Mucosa of rectum (tissue), 2 donors: ENCODE results near the gene WDR27.

Experiments
- H3K27ac ChIP-seq, 2 donors: one replicate each; pipeline ENCODE4 v1.7.0; 2013; ENCODE audit warnings: inconsistent platforms in 2 of 2, low read depth in 2 of 2, low read length in 2 of 2
- H3K27me3 ChIP-seq, 2 donors: one replicate each; pipeline ENCODE4 v1.7.0; 2013; ENCODE audit warnings: low read length in 2 of 2; ENCODE audit not compliant: control insufficient read depth in 2 of 2, insufficient read depth in 2 of 2
- H3K36me3 ChIP-seq, 2 donors: one replicate each; pipeline ENCODE4 v1.7.0; 2013; ENCODE audit warnings: low read length in 2 of 2; ENCODE audit not compliant: control insufficient read depth in 2 of 2, insufficient read depth in 2 of 2
- H3K4me1 ChIP-seq, 2 donors: one replicate each; pipeline ENCODE4 v1.7.0; 2013; ENCODE audit warnings: low read length in 2 of 2, mild to moderate bottlenecking in 1 of 2; ENCODE audit not compliant: control insufficient read depth in 2 of 2, insufficient read depth in 2 of 2
- H3K4me3 ChIP-seq, 2 donors: one replicate each; pipeline ENCODE4 v1.7.0; 2013; ENCODE audit warnings: low read length in 2 of 2
- H3K9ac ChIP-seq, 2 donors: one replicate each; pipeline ENCODE4 v1.7.0; 2013; ENCODE audit warnings: low read length in 2 of 2, low read depth in 1 of 2, mild to moderate bottlenecking in 1 of 2
- H3K9me3 ChIP-seq, 2 donors: one replicate each; pipeline ENCODE4 v1.7.0; 2013; ENCODE audit warnings: low read length in 2 of 2; ENCODE audit not compliant: control insufficient read depth in 2 of 2
- donor health status: healthy.
- donor health status: Normal muscosa, but diverticular disease.

Gene WDR27

GRCh38 chr6:169590376-169590939, 111.4 kb downstream of the WDR27 start:
- H3K4me3 ChIP-seq = no peak overlapping the region
- peak overlapping the region; percentile 52 to 65 for H3K27ac ChIP-seq
- no peaks in the 10 kb centered on the region for H3K36me3 ChIP-seq
- no peaks in the 10 kb centered on the region for H3K27me3 ChIP-seq
- H3K9me3 ChIP-seq = no peaks in the 10 kb centered on the region
- H3K9ac ChIP-seq = no peak overlapping the region
- peaks cover 0 to 11% of the 10 kb centered on the region in 2 donors for H3K4me1 ChIP-seq

- Histone ChIP-seq H3K36me3 (no peaks in the 10 kb centered on the region), H3K9ac (no peak overlapping the region)
These were observed 112.1 kb downstream of the WDR27 start for GRCh38 chr6:169589699-169590257.

GRCh38 chr6:169589293-169589692, 112.5 kb downstream of the WDR27 start:
- Histone ChIP-seq H3K9me3 (no peaks in the 10 kb centered on the region), H3K27ac (peak overlapping the region; percentile 52 to 65), H3K4me3 (no peak overlapping the region), H3K27me3 (no peaks in the 10 kb centered on the region), H3K9ac (no peak overlapping the region), H3K4me1 (peaks cover 0 to 11% of the 10 kb centered on the region in 2 donors), H3K36me3 (no peaks in the 10 kb centered on the region)

More at GRCh38 chr6:169589699-169590257, 112.1 kb downstream of the WDR27 start:
- H3K4me1 ChIP-seq = peaks cover 0 to 11% of the 10 kb centered on the region in 2 donors
- H3K4me3 ChIP-seq = no peak overlapping the region
- no peaks in the 10 kb centered on the region for H3K9me3 ChIP-seq
- no peaks in the 10 kb centered on the region for H3K27me3 ChIP-seq
- peak overlapping the region; percentile 52 to 65 for H3K27ac ChIP-seq

GRCh38 chr6:169587975-169588374, 113.9 kb downstream of the WDR27 start:
- Histone ChIP-seq H3K27ac (no peak overlapping the region), H3K4me1 (peaks cover 0 to 11% of the 10 kb centered on the region in 2 donors), H3K4me3 (no peak overlapping the region), H3K36me3 (no peaks in the 10 kb centered on the region), H3K9me3 (no peaks in the 10 kb centered on the region), H3K27me3 (no peaks in the 10 kb centered on the region), H3K9ac (no peak overlapping the region)

DNA sequence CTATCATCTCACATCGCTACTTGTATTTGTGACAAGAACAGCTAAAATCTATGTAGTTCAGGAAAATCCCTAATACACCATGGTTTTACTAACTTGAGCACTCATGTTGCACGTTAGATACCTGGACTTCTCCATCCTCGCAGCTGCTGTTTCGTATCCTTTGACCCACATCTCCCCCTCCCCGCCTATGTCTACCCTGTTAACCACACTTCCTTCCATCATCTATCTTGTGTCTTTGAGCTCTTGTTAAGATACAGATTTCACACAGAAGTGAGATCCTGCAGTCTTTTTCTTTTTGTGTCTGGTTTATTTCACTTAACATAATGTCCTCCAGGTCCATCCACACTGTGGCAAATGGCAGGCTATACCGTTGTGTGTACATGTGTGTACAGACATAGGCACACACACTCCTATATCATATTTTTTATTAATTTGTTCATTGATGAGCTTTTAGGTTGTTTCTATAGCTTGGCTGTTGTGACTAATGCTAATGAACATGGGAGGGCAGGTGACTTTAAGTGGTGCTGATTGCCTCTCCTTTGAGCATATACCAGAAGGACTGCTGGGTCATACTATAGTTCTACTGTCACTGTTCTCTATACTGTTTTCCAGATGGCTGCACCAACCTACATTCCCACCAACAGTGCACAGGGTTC, 117.8 kb downstream of the WDR27 start:
- Histone ChIP-seq H3K9me3 (no peaks in the 10 kb centered on the region), H3K4me1 (peaks cover 0 to 3% of the 10 kb centered on the region in 2 donors), H3K36me3 (no peaks in the 10 kb centered on the region), H3K9ac (no peak overlapping the region), H3K27ac (no peak overlapping the region), H3K4me3 (no peak overlapping the region), H3K27me3 (no peaks in the 10 kb centered on the region)

- Histone ChIP-seq H3K36me3 (no peaks in the 10 kb centered on the region), H3K27me3 (no peaks in the 10 kb centered on the region), H3K4me3 (no peak overlapping the region), H3K27ac (no peak overlapping the region), H3K9me3 (no peaks in the 10 kb centered on the region), H3K9ac (no peak overlapping the region), H3K4me1 (no peaks in the 10 kb centered on the region)
These were observed 122.3 kb downstream of the WDR27 start for GRCh38 chr6:169579407-169580111.

DNA sequence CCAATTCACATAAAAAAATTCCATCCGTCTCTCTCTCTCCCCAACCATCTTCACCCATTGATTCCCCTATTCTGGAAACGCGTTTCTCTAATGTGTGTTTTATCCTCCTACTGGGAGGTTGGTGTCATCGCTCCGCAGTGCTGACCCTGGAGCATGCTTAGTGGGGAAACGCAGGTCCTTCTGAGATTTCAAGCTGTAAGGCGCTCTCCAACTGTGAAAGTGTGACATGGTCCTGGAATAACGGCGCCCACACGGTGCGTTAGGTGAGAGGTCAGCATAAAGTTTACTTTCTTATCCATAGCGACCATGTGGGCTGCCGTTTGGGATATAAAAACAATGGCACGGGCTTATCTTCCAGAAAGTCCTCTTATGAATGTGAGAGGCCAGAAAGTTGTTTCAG, 123.9 kb downstream of the WDR27 start:
- Histone ChIP-seq H3K4me3 (no peak overlapping the region), H3K4me1 (no peaks in the 10 kb centered on the region), H3K27me3 (no peaks in the 10 kb centered on the region), H3K36me3 (no peaks in the 10 kb centered on the region), H3K27ac (no peak overlapping the region), H3K9ac (no peak overlapping the region), H3K9me3 (no peaks in the 10 kb centered on the region)

GRCh38 chr6:169577236-169577635, 124.6 kb downstream of the WDR27 start:
- Histone ChIP-seq H3K36me3 (no peaks in the 10 kb centered on the region), H3K27me3 (no peaks in the 10 kb centered on the region), H3K4me3 (peak overlapping the region in 1 of 2 donors; percentile 42), H3K9me3 (no peaks in the 10 kb centered on the region), H3K9ac (peak overlapping the region in 1 of 2 donors; percentile 25), H3K4me1 (no peaks in the 10 kb centered on the region), H3K27ac (no peak overlapping the region)

GRCh38 chr6:169575821-169576220, 126.0 kb downstream of the WDR27 start:
- H3K4me1 ChIP-seq = no peaks in the 10 kb centered on the region
- H3K9me3 ChIP-seq = no peaks in the 10 kb centered on the region
- no peaks in the 10 kb centered on the region for H3K27me3 ChIP-seq
- no peak overlapping the region for H3K9ac ChIP-seq
- H3K27ac ChIP-seq = no peak overlapping the region
- H3K4me3 ChIP-seq = no peak overlapping the region
- H3K36me3 ChIP-seq = no peaks in the 10 kb centered on the region

- Histone ChIP-seq H3K4me3 (no peak overlapping the region), H3K27me3 (no peaks in the 10 kb centered on the region), H3K9me3 (no peaks in the 10 kb centered on the region), H3K36me3 (no peaks in the 10 kb centered on the region), H3K27ac (no peak overlapping the region), H3K4me1 (no peaks in the 10 kb centered on the region), H3K9ac (no peak overlapping the region)
These were observed 126.5 kb downstream of the WDR27 start for GRCh38 chr6:169575365-169575764.
